DMS79 treated with DMSO at 0.1 percent for 48 hours (cell line): ENCODE results near the gene ALPL.
"Not testable (repeated sequence)": the region's sequence is repeated elsewhere in the genome, so short reads cannot be mapped to it uniquely, and the experiment has no call there.

Source experiments
- DNase-seq: peaks from one replicate; lab custom pipeline; 2025; lab: John Stamatoyannopoulos, UW

ALPL gene

DNA sequence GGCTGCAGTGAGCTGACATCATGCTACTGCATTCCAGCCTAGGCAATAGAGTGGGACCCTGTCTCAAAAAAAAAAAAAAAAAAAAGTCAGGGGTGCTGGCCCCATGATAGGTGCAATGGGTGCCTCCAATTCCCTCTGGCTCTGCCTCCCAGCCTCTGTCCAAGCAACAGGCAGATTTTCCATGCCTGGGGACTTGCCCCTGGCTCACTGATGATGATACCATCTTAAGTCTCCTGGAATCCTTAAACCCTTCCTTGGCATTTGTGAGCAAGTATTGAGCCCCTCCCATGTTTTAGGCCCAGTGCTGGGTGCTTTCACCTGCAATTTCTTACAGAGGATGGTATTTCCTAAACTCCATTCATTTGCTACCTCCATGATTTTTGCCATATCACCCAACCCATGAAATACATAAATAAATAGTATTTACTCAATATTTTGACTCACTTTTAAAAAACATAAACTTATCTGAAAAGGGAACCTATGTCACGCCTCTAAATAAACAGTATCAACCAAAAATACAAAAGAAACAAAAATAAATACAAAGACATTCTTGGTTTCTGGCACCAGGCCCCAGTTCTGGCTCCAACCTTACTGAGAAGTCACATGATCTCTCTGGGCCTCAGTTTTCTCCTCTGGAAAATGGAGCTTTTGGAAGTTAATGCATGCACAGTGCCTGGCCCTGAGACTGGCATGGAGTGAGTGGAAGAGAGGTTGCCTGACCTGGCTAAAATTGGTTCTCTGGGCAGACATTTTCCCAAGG, 1.5 kb upstream of the ALPL start:
- no peak for DNase-seq

DNA sequence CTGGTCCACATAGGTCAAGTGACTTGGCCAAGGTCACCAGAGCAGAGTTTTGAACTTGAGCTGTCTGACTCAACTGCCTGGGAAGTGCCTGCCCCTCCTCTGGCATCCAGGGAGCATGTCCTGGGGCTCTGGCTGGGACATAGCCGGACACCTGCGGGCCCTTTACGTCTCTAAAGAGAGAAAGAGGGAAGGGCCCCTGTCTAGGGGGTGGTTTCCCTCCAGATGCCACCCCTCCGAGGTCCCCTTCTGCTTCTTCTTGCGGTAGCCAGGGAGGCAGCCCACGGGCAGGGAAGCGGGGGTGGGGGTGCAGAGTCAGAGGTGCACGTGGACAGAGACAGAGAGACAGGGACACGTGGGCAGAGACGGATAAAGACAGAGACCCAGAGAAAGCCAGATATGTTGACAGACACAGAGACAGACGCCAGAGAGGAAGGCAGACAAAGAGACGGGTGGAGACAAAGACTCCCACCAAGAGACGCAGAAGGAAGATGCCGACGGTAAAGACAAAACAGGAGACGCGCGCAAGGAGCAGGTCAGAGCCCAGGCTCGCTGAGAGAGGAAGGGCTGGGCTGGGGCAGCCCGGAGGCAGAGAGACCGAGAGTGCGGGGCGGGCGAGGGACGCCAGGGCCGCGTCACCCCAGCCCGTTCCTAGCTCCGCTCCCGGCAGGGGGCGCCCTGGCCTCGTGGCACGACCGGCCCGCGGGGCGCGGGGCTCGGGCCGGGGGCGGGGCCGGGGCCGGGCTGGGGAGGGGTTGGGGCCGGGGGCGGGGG, 458 bp upstream of the ALPL start:
- DNase-seq = peak; percentile 18

DNA sequence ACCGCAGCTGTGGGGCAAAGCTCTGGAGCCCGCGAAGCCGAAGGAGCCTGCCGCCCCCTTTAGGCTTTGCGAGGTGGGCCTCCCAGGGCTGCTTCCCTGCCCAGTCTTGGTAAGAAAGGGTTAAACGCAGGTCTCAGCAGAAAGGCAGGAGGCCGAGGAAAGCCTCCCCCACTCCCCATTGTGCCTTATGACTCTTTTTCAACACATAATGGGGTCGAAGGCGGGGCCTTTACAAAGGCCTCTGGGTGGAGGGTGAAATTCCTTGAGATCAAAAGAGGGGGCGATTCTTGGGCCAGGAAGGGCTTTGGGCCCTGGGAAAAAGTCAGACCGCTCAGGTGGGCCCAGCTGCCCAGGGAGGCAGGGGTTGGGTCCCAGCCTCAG, 880 bp downstream of the ALPL start:
- no peak for DNase-seq

DNA sequence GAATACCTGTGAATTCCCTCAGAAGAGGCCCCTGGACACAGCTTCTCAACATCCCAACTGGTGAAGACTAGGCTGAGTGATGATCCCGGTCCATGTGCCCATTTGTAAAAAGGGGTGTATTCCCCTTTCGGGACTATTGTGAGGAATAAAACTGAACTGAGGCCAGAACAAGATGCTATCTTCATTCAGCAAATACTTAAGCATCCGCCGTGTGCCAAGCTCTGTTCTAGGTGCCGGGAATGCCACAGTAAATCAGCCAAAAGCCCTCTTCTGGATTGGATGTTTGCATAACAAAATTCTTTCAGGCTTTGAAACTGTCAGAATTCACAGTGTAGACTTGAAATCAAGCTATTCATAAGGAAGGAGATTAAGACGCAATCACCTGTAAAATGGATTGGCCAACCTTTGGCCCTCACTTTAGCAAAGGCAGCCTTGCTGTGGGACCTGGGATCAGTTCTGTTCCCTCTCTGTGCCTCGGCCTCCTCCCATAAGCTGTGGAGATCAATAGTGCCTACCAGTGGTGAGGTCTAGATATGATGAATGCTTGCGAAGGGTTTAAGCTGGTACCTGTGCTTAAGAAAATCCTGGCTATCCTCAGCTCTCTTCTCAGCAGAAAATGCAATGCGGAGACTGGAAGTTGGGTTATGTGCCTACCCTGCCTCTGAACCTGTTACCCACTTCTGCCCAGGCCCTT, 1.8 kb downstream of the ALPL start:
- DNase-seq = no peak

DNA sequence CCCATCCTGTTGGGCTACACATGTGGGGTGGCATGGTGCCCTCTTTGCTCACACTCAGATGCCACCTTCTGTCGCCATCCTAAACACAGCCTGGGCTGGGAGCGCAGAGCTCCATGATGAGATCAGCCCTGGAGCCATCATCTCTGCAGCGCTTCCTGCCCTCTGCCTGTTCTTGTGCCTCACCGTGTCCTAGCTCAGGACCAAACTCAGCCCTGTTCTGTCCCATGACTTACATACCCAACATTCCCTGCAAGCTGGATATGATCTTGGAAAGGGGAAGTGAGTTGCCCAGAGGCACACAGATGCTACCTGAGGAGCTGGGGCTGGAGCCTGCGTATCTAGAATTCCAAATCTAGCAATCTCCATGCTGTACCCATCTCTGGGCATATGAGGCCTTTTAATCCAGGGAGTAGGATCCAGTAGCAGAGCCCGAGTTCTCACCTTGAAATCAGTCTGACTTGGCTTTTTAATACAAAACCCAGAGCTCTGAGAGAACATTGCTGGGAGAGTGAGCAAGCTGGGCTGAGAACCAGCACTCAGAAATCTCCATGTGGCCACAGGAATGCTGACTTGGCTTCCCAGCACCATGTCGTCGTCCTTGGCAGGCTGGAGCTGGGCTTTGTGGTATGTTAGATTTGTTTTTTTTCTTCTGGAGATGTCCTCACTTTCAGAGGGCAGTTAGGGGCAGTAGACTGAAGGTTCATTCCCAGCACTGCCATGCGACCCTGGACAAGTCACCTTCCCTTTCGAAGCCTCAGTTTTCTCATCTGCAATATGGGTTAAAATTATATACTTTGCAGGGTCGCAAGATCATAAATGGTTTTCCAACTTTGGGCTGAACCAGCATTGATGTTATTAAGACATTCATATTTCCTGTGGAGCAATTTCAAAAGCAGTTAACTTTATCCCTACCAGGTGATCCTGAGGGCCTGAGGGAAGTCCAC, 2.6 kb downstream of the ALPL start:
- DNase-seq = peak; percentile 24

DNA sequence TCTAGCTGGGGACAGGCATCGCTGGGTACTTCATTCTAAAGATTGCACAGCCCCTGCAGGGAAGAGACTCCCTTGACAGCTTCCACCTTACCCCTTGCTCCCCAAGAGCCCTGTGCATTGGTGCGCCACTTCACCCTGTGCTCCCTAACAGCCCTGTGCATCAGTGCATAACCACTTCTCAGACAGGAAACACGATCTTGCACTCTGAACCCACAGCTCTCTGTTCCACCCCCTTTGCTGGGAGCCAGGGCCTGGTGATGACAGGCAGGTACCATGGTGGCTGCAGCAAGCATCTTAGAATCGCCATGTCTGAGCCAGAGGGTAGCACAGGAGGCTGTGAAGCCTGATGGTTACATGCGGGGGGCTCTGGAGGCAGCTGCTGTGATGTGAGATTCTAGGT, 5.0 kb downstream of the ALPL start:
- DNase-seq = peak; percentile 49

DNA sequence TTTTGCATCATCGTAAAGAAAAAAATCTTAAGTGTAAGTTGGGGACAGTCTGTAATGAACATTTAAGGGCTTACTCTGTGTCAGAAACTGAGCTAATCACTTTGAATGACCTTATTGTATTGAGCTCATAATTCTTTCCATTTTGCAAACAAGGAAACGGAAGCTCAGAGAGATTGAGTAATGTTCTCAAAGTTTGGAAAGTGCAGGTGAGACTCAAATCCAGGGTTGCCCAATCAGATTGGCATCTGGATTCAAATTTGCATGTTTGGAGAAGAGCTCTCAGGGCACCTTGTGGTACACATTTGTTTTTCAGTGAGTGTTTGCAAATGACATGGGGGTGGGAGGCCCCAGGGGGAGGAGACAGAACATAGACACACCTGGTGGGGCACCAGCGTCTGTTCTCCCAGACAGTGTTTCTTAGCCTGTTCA, 8.0 kb downstream of the ALPL start:
- DNase-seq = no peak

DNA sequence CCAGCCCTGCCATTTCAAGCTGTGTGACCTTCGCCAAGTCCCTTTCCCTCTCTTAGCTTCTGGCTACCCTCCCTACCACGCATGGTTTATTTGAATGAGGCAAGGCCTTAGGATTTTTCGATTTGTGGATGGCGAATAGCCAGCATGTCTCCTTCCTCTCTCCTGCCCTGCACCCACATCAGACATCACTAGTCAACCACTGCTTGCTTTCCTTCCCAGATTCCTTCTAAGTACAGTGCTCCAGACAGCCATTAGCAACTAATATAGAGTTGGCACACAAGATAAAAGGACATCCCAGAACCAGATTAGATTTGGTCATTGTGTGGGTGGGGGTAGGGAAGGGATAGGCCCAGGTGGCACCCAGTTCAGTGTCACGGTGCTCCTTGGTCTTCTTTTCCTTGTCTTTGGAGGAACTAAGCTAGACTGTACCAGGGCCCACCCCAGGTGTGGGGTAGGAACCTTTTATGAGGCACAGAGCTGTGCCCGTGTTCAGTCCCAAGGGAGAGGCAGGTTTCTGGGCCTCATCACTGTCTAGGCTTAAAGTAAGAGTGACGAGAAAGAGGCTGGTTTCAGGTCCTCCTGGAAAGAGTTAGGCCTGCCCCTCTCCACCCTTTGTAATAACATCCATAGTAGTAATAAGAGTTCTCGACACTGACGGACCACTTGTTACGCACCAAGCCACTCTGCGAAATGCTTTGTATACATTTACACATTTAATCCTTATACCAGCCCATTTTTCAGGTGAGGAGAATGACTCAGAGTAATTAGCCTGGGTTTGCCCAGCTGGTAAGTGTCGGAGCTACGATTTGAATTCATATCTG, 8.6 kb downstream of the ALPL start:
- no peak for DNase-seq

DNA sequence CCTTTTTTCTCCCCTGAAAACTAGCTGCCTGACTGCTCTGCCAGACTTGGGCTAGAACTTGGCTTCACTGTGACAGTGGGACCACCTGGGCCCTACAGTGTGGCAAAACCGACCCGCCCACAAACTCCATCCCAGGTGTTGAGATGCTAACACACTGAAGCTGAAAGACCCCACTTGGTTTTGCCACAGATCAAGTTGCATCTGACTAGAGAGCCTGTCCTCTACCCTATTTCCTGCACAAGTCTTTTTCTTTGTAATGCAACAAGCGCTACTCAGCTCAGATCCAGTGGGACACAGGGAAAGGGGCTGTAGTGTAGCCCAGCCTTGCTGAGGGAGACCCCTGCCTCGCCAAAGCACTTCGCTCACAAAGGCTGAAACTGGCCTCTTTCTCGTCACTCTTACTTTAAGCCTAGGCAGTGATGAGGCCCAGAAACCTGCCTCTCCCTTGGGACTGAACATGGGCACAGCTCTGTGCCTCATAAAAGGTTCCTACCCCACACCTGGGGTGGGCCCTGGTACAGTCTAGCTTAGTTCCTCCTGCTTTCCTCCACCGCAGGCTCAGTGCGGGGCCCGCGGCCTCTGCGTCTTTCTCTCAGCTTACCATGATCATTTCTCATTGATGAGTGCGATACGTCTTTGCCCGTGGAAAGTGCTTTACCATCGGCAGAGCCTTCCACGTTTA, 9.7 kb downstream of the ALPL start:
- no peak for DNase-seq

DNA sequence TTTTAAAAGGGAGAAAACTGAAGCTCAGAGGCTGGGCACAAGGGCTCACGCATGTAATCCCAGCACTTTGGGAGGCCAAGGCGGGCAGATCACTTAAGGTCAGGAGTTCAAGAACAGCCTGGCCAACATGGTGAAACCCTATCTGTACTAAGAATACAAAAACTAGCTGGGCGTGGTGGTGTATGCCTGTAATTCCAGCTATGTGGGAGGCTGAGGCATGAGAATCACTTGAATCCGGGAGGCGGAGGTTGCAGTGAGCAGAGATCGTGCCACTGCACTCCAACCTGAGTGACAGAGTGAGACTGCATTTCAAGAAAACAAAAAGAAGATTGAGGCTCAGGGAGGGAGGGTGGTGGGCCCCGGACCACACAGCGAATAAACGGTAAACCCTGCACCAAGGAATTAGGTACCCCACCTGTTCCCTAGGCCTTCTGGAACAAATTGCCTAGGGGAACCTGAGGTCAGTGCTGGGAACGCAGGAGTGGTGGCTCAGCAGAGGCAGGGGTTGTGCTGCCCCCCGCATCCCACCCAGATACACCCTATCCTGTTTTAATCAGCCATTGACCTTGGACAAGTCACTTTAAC, 10.4 kb downstream of the ALPL start:
- DNase-seq = not testable (repeated sequence)

DNA sequence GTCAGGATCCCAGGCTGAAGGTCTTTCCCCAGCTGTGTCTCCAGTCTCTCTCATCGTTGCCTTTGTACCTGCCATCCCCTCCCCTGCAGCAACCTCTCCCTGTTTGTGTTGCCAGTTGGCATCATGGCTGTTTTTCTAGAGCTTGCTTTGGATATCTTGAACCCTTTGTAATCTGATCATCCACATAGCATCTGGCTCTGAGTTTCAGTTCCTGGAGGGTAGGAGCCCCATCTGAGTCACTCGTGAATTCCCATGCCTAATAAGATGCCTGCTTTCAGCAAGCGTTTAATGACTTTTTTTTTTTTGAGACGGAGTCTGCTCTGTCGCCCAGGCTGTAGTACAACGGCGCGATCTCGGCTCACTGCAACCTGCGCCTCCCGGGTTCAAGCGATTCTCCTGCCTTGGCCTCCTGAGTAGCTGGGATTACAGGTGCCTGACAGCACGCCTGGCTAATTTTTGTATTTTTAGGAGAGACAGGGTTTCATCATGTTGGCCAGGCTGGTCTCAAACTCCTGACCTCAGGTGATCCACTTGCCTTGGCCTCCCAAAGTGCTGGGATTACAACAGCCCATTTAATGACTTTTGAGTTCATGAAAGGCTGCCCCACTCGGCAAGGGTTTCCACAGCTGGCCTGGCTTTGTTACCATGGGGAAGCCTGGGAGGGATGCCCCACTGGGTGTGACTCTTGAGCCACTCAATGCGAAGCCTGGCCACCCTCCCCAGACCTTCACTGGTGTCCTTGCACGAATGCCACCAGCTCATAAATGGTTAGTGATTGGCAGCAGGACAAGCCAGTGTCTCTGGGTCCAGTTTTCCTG, 11.9 kb downstream of the ALPL start:
- DNase-seq = peak; percentile 33

DNA sequence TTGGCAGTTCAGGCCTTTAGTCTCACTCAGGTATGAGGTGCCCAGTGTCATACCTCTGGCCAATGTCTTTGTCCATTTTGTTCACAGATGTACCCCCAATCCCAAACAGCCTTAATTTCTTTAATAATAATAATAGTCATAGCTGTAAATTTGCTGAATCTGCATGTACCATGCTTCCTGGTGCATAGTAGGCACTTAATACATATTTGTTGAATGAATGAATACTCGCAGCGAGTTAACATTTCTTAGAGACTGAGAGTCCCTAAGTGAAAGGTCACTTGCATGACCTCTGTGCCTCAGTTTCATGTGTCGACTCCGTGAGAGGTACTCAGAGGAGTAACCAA, 12.5 kb downstream of the ALPL start:
- DNase-seq = no peak

DNA sequence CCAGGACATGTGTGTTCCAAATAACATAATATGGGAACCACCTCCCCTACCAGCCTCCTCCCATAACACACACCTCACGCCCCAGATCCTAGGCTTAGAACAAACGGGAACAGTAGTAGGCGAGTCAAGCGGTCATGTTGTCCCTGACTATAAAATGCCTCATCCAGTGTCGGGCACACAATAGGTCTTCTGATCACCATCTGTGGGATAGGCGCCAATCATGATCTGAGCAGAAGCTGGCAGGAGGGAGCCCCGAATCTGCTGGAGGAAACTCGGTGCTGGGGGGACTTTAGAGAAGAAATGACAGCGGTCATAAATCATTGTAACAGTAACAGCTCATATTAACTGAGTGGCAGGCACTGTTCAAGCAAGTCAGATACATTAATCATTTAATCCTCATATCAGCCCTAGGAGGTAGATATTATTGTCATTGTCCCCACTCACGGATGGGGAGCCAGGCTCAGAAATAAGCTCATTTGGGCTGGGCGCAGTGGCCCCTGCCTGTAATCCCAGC, 13.4 kb downstream of the ALPL start:
- DNase-seq = no peak

DNA sequence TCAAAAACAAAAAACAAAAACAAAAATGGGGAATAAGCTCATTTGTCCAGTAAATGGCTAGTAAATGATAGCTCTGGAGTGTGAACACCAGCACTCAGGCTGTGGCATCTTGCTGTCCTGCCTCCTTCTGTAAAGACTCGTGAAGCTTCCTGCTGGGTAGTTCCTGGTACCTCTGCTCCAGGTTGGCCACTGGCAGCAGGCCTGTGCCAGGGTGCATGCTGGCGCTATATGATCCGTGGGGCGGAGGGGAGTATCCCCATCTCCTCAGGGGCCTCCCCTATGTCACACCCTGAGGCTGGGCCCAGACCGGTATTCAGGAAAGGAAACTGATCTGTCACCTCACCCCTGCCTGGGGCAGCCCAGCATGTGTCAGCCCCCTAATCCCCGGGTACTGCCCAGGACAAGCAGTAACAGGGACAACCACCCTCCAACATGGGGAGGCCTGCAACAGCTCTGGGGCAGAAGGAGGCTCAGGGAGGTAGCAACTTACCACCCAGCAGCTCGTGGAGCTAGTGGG, 14.1 kb downstream of the ALPL start:
- DNase-seq = no peak

DNA sequence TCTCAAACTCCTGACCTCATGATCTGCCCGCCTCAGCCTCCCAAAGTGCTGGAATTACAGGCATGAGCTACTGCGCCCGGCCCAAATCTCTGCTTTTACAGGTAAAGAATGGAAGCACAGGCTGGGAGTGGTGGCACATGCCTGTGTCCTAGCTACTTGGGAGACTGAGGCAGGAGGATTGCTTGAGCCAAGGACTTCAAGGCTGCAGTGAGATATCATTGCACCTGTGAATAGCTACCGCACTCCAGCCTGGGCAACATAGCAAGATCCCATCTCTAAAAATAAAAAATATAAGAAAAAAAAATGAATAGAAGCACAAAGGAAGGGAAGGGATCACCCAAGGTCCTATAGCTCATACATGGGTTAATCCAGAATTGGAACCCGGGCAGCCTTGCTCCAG, 15.0 kb downstream of the ALPL start:
- DNase-seq = no peak

DNA sequence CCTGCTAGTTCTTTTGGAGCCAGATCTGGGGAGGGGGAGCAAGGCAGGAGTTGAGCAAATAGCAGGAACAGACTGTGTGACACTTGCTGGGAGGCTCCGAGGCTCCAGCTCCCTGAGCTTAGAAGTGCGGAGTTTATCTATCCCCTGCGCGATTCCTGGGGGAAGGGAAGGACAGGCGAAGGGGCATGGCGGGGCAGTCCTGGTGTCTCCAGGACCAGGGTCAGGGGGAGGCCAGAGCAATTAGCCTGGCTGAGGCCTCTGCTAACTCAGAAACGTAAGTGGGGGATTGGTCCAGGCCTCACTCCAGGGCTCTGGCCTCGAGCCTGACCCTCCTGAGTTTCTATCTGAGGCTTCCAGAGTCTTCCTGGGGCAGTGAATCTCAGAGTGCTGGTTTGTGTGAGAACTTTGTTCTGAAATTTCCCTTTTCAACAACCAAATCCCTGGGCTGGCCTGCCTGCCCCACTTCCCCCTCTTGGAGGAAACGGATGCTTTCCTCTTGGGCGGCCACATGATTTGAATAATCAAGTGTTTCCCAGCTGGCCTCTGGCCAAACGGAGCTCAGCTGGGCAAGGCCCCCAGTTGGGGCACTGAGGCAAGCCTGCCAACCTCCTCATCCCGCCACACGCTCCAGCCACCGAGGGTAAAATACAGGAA, 15.6 kb downstream of the ALPL start:
- DNase-seq = peak; percentile 44

DNA sequence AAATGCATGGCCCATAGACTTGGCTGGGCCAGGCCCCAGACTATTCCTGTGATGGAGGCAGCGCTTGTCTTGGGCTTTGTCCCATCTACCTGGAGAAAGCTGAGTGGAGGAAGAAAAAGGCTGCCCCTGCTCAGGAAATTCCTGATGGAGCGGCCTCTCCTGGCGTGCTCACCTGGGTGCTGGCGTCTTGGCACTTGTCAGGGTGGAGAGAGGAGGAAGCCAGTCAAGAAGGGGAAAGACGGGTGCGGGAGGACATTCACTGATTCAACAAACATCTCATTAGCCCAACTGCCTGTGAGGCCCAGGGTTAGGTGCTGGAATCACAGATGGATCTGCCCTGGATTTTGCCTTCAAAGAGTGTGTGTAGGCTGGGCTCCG, 16.1 kb downstream of the ALPL start:
- DNase-seq = no peak

DNA sequence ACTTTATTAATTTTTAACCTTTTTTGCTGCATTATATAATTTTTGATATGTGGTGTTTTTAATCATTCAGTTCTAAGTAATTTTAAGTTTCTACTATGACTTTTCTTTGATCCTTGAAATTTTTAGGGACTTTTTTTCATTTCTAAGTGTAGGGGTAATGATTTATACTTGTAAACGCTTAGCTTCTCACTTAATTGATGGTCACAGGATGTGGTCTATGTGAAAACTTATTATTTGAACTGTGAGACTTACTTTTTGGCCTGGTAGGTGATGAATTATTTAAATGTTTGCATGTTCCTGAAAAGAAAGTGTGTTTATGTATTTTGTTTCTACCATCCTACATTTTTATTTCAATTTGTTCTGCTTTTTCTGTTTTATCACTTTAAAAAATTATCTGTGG, 17.2 kb downstream of the ALPL start:
- DNase-seq = no peak
